ENCODE data around the gene TSPAN9. TPM values are rescaled to one million over a fixed set of nuclear protein-coding genes. Genes with fewer than 3 reads are reported as not detected.
A peak's percentile ranks its signal among the peaks of the same experiment; 100 is the strongest.

The TSPAN9 gene
- total RNA-seq, 1 donor from 2014 or later = 81.2 TPM

DNA sequence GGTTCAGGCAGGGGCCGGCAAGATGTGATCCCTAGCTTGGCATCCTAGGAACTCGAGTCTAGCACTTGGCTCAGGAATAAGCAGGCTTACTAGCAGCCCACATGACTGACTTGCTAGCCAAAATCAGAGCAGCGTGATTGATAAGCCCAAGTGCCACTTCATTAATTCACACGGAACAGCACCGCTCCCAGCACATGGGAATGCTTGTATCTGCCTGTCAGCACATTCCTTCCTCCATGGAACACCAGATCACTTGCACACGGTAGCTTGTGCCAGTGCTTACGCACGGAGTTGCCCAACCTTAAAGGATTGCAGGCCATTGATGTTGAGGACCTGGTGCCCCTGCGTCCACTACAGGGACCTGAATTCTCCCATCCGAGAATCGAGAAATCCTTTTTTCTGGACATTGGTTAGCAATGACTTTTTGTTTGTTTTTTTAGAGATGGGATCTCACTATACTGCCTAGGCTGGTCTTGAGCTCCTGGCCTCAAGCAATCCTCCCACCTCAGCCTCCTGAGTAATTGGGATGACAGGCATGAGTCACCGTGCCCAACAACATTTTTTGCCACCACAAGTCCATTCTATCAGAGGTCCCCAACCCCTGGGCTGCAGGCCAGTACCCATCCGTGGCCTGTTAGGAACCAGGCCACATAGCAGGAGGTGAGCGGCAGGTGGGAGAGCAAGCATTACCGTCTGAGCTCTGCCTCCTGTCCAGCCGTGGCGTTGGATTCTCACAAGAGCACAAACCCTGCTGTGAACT lies 30.6 kb upstream of the TSPAN9 start:
- Histone ChIP-seq H3K36me3 (no peaks in the 10 kb centered on the region), H3K27ac (no peak overlapping the region), H3K9me3 (no peaks in the 10 kb centered on the region), H3K27me3 (no peaks in the 10 kb centered on the region), H3K4me3 (no peak overlapping the region), H3K4me1 (peaks cover 6% of the 10 kb centered on the region)
- intact Hi-C loops (cut with DNase I) = no loop called here
- peak; percentile 77 for DNase-seq
- peak; percentile 82 for ATAC-seq
- TF ChIP-seq, protein P1, sequence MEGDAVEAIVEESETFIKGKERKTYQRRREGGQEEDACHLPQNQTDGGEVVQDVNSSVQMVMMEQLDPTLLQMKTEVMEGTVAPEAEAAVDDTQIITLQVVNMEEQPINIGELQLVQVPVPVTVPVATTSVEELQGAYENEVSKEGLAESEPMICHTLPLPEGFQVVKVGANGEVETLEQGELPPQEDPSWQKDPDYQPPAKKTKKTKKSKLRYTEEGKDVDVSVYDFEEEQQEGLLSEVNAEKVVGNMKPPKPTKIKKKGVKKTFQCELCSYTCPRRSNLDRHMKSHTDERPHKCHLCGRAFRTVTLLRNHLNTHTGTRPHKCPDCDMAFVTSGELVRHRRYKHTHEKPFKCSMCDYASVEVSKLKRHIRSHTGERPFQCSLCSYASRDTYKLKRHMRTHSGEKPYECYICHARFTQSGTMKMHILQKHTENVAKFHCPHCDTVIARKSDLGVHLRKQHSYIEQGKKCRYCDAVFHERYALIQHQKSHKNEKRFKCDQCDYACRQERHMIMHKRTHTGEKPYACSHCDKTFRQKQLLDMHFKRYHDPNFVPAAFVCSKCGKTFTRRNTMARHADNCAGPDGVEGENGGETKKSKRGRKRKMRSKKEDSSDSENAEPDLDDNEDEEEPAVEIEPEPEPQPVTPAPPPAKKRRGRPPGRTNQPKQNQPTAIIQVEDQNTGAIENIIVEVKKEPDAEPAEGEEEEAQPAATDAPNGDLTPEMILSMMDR (IDR thresholded peaks at IDR 0.05) = no peak

DNA sequence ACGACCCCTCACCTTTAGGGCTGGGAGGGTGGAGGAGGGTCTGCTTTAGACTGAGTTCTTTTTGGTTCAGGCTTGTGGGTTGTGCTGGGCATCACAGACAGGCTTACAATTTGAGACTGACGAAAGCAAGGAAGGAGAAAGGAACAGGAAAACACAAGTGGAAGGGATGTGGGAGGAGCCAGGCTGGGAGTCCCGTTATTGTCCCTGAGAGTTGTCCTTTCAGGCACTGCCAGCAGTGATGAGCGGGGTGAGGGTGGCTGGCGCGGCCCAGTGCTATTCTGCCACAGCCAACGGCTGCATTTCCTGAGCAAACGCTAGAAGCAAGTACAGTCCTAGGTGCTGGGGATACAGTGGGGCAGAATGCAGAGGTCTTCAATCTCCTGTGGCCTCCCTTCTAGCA lies 29.2 kb upstream of the TSPAN9 start:
- TF ChIP-seq, protein P1 (IDR thresholded peaks at IDR 0.05) = no peak
- Histone ChIP-seq H3K27me3 (no peaks in the 10 kb centered on the region), H3K9me3 (no peaks in the 10 kb centered on the region), H3K4me1 (peaks cover 6% of the 10 kb centered on the region), H3K27ac (no peak overlapping the region), H3K4me3 (no peak overlapping the region), H3K36me3 (no peaks in the 10 kb centered on the region)
- DNase-seq (no peak), ATAC-seq (no peak)
- intact Hi-C loops (cut with DNase I) = no loop called here

DNA sequence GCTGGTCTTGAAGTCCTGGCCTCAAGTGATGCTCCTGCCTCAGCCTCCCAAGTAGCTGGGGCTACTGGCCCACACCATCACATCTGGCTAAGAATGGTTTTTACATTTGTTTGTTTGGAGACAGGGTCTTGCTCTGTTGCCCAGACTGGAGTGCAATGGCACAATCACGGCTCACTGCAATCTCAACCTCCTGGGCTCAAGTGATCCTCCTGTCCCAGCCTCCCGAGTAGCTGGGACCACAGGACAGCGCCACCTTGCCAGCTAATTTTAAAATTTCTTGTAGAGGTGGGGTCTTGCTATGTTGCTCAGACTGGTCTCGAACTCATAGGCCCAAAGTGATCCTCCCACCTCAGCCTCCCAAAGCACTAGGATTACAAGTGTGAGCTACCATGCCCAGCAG lies 28.6 kb upstream of the TSPAN9 start:
- Histone ChIP-seq H3K36me3 (no peaks in the 10 kb centered on the region), H3K9me3 (no peaks in the 10 kb centered on the region), H3K27ac (no peak overlapping the region), H3K27me3 (no peaks in the 10 kb centered on the region), H3K4me3 (no peak overlapping the region), H3K4me1 (peaks cover 6% of the 10 kb centered on the region)
- intact Hi-C loops (cut with DNase I) = no loop called here
- no peak for ATAC-seq
- TF ChIP-seq, protein P1 (IDR thresholded peaks at IDR 0.05) = no peak
- no peak for DNase-seq

DNA sequence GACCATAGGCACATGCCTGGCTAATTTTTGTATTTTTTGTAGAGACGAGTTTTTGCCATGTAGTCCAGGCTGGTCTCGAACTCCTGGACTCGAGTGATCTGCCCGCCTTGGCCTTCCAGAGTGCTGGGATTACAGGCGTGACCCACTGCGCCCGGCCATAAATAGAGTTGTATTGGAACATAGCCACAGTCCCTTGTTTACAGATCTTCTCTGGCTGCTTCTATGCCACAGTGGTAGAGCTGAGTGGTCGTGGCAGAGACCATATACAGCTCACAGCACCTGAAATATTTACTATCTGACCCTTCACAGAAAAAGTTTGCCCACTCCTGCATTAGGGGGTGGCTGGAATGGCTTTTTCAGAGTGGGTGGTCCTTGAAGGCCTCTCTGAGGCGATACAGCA lies 28.0 kb upstream of the TSPAN9 start:
- no peaks in the 10 kb centered on the region for H3K36me3 ChIP-seq
- no peaks in the 10 kb centered on the region for H3K27me3 ChIP-seq
- TF ChIP-seq, protein P1 (IDR thresholded peaks at IDR 0.05) = no peak
- ATAC-seq (no peak), DNase-seq (no peak)
- intact Hi-C loops (cut with DNase I) = no loop called here
- H3K4me1 ChIP-seq = peaks cover 6% of the 10 kb centered on the region
- no peaks in the 10 kb centered on the region for H3K9me3 ChIP-seq
- no peak overlapping the region for H3K27ac ChIP-seq
- H3K4me3 ChIP-seq = no peak overlapping the region

DNA sequence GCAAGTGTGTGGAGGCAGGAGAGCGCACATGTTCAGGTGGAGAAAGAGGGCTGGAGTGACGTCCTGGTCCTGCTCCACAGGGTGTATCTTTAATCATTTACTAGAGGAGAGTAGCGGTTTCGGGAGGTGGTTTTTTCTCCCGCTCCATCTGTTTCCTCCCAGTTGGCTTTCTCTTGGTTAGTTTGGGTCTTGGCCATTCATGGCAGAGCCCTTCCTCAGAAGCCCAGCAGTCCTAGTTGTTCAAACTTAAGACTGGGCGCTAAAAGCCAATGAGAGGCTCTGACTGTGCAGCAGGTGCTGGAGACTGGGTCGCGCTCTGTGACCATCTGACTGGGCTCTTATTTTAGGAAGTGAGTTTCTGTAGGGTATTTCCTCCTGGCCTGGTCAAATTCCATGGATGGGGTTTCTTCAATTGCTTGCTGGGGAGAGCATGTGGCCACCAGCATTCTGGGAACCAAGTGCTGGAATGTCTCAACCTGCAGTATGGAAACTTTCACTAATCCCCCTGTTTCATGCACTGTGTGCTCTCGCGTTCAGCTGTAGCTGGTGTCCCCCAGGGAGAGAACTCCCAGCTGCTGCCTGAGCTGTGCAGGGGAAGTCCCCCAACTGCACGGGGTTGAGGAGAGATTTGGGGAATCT lies 27.4 kb upstream of the TSPAN9 start:
- H3K9me3 ChIP-seq = no peaks in the 10 kb centered on the region
- H3K27me3 ChIP-seq = no peaks in the 10 kb centered on the region
- peaks cover 6% of the 10 kb centered on the region for H3K4me1 ChIP-seq
- H3K4me3 ChIP-seq = no peak overlapping the region
- no peak for DNase-seq
- ATAC-seq = no peak
- H3K27ac ChIP-seq = no peak overlapping the region
- H3K36me3 ChIP-seq = no peaks in the 10 kb centered on the region
- TF ChIP-seq, protein P1 (IDR thresholded peaks at IDR 0.05) = no peak
- intact Hi-C loops (cut with DNase I) = no loop called here

All from upper lobe of right lung (tissue), 1 donor.